HG03342 (cell line): ENCODE data around the gene DOK1.

Source experiments
- ATAC-seq: cut with Tn5 transposase; IDR thresholded peaks from one replicate; pipeline ENCODE4 v1.9.1; 2021; ENCODE audit warnings: mild to moderate bottlenecking, moderate library complexity; ENCODE audit not compliant: unreplicated experiment

The DOK1 gene

DNA sequence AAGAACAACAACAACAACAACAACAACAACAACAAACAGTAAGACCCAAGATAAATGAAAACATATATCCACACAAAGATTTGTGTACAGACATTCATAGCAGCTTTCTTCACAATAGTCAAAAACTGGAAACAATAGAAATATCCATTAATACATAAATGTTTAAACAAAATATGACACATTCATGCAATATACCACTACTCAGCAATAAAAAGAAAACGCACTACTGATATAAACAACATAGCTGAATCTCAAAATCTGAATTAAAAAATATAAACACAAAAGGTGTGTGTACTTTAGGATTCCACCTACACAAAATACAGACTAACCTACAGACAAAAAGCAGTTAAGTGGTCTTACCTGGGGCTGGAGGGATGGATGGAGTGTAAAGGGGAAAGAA lies 42.1 kb downstream of the DOK1 start:
- ATAC-seq: no peak

DNA sequence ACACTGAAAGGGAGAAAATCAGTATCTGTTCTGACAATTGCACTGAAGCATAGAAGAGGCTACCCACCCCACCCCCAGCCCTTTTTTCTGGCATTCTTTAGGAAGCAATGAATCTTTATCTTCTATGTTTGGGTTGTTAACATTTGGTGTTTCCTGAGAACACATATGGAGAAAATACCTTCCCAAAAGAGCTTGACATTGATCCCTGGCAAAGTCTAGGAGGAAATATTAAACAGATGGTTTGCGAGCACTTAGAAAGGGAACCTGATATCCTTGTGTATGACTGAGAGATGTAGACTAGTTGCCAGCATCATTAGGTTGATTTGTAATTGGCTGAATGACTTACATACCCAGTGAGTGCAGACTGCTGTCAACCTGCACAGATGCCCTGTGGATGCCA lies 42.9 kb downstream of the DOK1 start:
- ATAC-seq: no peak

DNA sequence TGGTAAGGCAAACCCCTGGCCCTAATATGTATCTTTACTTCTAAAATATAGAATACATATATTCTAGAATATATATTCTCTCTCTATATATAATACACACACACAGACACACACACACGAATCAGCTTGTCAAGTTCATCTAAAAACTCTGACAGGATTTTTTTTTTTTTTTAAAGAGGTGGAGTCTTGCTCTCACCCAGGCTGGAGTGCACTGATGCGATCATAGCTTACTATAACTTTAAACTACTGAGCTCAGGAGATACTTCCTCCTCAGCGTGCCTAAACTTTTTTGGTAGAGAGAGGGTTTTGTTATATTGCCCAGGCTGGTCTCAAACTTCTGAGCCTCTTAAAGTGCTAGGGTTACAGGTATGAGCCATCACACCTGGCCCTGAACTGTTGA lies 45.2 kb downstream of the DOK1 start:
- no peak for ATAC-seq

DNA sequence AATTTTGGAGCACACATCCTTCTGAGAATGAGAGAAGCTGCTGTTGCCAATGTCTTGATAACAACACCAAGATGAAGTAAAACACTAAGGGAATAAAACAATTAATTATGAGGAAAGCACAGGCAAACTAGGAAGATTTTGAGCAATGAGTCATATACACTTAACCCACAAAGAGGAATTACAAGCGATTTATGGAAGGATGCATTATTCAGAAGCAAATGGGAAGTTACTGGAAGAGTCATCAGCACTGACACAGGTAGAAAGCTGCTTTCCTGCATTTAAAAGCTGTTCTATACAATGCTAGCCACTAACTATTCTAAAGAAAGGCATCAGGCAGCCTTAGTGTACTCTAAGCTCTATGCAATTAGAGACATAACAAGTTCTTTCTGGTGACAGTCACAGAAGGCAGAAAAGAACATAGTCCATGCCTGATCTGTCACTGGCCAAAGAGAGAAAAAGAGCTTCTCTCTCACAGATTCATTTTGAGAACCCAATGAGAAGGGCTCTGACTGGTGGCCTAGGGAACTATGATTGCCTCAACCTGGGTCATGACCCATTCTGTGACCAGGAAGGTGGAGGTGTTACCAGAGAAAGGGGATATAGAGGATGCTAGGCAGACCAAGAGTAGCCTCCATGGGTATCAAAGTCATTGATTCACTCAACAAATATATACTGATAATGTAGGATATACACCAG lies 48.2 kb downstream of the DOK1 start:
- no peak for ATAC-seq

DNA sequence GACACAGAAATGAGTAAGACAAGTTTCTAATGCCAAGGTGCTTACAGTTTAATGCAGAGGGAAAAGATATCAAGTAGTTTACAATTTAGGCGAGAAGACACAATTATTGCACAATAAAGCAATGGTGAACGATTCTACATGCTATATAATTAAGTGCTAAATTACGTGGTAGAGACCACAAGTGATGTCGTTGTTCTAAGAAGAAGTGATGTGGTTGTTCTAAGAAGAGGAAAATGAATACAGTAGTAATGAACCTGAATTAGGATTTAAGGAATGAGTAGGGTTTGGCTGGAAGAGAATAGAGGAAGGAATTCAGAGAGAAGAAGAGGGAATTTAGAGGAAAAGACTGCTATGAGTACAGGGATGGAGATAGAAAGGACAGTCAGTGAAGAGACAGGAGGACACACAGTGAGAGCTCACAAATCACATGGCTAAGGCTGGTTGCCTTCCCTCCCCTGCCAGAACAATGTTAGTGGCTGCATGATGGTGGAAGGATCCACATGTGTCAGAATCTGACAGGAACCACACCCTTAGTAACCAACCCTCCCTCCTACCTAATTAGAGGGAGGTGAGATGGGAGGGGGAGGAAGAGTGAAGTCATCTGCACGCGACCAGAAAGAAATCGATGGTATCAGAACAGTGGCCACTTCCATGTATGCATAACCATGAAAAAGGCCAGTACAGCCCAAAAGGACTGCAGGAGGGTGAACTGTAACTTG lies 48.9 kb downstream of the DOK1 start:
- ATAC-seq: no peak

DNA sequence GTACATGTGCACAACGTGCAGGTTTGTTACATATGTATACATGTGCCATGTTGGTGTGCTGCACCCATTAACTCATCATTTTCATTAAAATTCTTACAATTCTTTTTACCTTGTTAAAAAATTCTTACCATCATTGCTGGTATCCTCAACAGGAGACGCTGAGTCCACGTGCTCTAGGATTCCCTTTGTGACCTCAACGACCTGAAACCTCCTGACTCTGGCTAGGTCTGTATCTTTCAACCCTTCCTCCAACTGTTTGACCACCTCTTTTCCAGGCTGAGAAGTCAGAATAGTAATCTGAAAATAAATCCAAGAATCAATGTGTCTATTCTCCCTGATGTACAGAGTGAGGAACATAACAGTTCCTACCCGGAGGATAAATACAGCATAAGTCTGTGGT lies 52.4 kb downstream of the DOK1 start:
- ATAC-seq: no peak
